NCI-H524 treated with DMSO at 0.1 percent for 48 hours (cell line): ENCODE data around the gene COX17.

Experiments
- DNase-seq: peaks from one replicate; lab custom pipeline; 2025; lab: John Stamatoyannopoulos, UW

COX17 gene

GRCh38 chr3:119643528-119643927 lies 33.7 kb downstream of the COX17 start:
- no peak for DNase-seq

- DNase-seq: peak; percentile 28
Measured at GRCh38 chr3:119642746-119643473, 34.3 kb downstream of the COX17 start.

GRCh38 chr3:119641416-119641815 lies 35.8 kb downstream of the COX17 start:
- no peak for DNase-seq

- DNase-seq: no peak
Measured at GRCh38 chr3:119639494-119640350, 37.5 kb downstream of the COX17 start.

GRCh38 chr3:119637679-119638477 lies 39.3 kb downstream of the COX17 start:
- no peak for DNase-seq

GRCh38 chr3:119636891-119637611 lies 40.2 kb downstream of the COX17 start:
- DNase-seq: no peak

- no peak for DNase-seq
Measured at GRCh38 chr3:119636249-119636648, 41.0 kb downstream of the COX17 start.

GRCh38 chr3:119635719-119636118 lies 41.5 kb downstream of the COX17 start:
- no peak for DNase-seq

GRCh38 chr3:119632829-119633228 lies 44.4 kb downstream of the COX17 start:
- DNase-seq: no peak

- no peak for DNase-seq
Measured at GRCh38 chr3:119632216-119632615, 45.0 kb downstream of the COX17 start.

- no peak for DNase-seq
Measured at GRCh38 chr3:119631516-119631915, 45.7 kb downstream of the COX17 start.

- no peak for DNase-seq
Measured at GRCh38 chr3:119630880-119631329, 46.3 kb downstream of the COX17 start.

- DNase-seq: no peak
Measured at GRCh38 chr3:119630128-119630879, 46.9 kb downstream of the COX17 start.

GRCh38 chr3:119628816-119629445 lies 48.3 kb downstream of the COX17 start:
- no peak for DNase-seq

- no peak for DNase-seq
Measured at GRCh38 chr3:119628390-119628789, 48.8 kb downstream of the COX17 start.

GRCh38 chr3:119627461-119627860 lies 49.7 kb downstream of the COX17 start:
- DNase-seq: no peak

- no peak for DNase-seq
Measured at GRCh38 chr3:119626196-119626595, 51.0 kb downstream of the COX17 start.

GRCh38 chr3:119625451-119626153 lies 51.6 kb downstream of the COX17 start:
- no peak for DNase-seq

GRCh38 chr3:119624002-119624720 lies 53.0 kb downstream of the COX17 start:
- DNase-seq: no peak
